GM19239 (cell line): ENCODE measurements around the gene DMD.
"Not testable (repeated sequence)": the region's sequence is repeated elsewhere in the genome, so short reads cannot be mapped to it uniquely, and the experiment has no call there.

ENCODE experiments used
- DNase-seq: peaks from one replicate; pipeline ENCODE4 v3.0.0; 2011; ENCODE audit warnings: low spot score; ENCODE audit not compliant: insufficient read length
- FAIRE-seq: peaks from 2 replicates; lab custom pipeline; 2011; peaks lifted over from hg19 to GRCh38; lab: Jason Lieb, UNC

DMD gene

DNA sequence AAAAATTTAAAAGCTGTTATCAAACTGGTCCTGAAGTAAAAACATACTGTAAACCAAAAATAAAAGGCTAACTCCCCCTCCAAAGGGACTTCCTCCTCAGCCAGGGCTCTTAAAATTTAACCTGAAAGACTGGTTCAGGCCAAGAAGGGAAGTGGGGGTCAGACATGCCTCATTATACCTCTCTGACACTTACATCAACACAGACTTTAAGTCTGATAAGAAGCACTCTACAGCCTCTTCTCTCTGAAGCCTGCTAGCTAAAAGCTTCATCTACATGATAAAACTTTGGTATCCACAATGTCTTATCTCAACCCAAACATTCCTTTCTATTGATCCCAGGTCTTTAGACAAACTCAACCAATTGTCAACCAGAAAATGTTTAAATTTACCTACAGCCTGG lies 682.9 kb downstream of the DMD start:
- FAIRE-seq, DNase-seq: not testable (repeated sequence)

DNA sequence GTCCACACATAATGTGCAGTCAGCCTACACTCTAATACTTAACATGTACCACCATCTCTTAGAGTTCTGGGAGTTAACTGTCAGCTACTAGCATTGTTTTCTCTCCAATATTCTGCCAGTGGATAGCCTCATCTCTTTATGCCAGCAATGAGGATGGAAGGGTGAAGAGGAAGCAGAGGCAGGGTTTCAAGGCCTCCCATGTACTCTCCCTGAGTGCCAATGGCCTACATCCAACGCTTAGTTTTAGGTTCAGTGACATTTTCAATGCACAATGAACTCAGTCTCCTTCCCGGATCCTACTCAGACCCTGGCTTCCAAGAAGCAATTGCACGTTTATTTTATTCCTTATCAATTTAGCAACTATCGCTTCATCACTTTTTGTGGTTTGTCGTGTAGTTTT lies 686.1 kb downstream of the DMD start:
- FAIRE-seq (no peak), DNase-seq (no peak)

GRCh38 chrX:32524385-32524784 lies 687.0 kb downstream of the DMD start:
- FAIRE-seq (peak; percentile 14), DNase-seq (no peak)

GRCh38 chrX:32520789-32521188 lies 690.6 kb downstream of the DMD start:
- FAIRE-seq: no peak
- no peak for DNase-seq

DNA sequence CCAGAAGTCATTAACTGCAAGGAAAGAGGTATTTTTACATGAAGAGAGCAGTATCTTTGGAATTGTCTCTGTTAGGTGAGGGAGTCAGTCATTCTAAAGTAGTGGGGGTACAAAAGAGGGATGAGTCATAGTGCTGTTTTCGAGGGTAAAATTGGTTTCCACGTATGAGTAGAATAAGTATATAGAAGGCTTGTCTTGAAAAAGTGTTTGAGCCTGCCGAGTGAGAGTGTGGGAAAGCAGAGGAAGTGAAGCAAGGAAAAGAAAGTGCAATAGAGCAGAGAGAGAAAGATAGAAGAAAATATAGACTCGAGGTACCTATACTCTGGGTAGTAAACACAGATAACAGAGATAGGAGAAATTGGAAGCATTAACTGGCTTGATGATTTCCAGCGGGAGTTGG lies 696.4 kb downstream of the DMD start:
- no peak for DNase-seq
- no peak for FAIRE-seq

GRCh38 chrX:32501606-32502005 lies 709.7 kb downstream of the DMD start:
- no peak for DNase-seq
- no peak for FAIRE-seq

DNA sequence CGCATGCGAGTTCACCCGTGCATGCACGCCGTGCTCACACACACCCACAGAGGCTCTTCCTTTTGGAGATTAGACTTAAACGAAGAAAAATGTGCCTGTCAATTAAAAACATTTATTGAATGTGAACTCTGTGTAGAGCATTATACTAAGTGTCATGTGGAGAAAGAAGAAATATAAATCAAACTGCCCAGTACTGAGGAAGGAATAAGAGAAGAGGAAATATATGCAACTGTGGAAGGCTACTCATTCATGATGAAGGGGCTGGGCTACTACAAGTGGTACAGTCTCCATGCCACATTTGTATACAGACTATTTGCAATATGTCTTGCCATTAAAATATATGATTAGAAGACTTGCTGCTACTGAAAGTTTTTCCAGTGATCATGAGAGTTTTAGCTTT lies 714.7 kb downstream of the DMD start:
- no peak for DNase-seq
- no peak for FAIRE-seq

GRCh38 chrX:32495855-32496254 lies 715.5 kb downstream of the DMD start:
- DNase-seq (no peak), FAIRE-seq (no peak)

GRCh38 chrX:32489125-32489524 lies 722.2 kb downstream of the DMD start:
- no peak for DNase-seq
- no peak for FAIRE-seq

DNA sequence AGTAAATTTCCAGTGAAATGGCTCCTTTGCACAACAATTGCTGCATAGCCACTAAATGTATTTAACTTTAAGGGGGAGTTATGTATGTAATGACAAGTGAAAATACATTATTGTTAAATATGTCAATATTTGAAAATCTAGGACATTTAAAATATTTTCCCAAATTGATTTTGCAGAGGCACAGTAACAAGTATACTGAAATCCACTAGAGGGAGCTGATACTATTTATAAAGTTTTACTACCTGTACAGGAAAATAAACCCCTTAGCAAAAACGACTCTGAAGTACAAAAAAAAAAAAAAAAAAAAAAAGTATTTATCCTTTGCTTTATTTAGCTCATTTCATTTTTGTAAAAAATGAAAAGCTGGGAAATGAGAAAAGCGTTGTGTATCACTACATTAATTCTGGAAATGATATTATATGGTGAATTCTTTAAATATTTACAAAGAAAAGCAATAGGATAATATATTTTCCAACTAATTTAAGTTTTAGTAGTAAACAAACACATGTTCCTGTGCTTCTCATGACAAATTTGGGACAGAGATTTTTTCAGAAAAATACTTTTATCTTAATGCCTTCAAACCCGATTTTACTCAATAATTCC lies 727.7 kb downstream of the DMD start:
- peak; percentile 18 for FAIRE-seq
- no peak for DNase-seq

GRCh38 chrX:32480019-32480418 lies 731.3 kb downstream of the DMD start:
- FAIRE-seq: no peak
- no peak for DNase-seq

DNA sequence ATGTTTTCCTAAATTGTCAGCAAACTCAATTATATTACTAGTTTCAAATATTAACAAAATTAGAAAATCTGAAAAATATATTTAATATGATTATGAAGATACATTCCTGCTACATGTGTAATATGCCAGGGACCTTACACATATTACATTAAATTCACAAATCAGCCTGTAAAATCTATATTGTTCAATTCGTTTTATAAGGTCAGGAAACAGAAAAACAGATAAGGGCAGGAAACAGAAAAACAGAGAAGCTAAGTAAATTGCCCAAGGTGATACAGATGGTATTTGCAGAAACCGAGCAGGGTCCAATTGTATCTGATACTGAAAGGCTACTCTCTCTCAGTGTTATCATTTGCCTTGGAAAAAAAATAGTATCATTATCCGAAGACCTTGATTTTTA lies 739.0 kb downstream of the DMD start:
- FAIRE-seq: no peak
- DNase-seq: no peak

DNA sequence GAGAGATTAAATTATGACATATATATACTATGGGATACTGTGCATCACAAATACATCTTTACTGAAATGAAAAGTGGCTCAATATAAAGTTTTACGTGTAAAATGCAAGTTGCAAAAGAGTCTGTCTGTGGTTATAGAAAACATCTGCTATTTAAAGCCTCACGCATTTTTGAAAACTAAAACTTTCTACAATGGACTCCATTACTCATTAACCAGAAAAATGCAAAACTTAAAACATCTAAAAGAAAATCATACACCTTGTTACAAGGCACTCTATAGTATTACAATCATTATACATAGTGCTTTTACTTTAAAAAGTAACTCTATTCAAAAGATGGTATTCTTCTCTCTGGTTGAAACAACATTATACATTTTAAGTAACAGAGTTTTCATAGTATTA lies 755.6 kb downstream of the DMD start:
- DNase-seq (no peak), FAIRE-seq (no peak)

- no peak for FAIRE-seq
- no peak for DNase-seq
These were observed 759.2 kb downstream of the DMD start for GRCh38 chrX:32451954-32452695.

DNA sequence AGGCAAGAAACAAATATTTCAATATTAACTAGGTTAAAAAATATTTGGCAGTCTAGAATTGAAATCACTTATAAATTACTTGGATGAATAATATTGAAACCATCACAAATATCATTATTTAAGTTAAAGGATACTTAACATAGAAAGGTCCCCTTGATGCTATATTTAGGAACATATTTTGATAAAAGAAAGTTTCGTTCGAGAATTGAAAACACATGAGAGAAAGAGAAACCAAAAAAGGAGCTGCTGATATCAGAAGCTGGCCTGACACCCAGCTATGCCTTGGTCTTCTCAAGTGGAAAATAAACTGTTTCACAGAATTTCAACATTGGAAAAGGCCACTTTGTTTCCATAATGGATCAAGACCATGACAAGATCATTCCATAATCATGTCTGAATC lies 762.4 kb downstream of the DMD start:
- no peak for FAIRE-seq

DNA sequence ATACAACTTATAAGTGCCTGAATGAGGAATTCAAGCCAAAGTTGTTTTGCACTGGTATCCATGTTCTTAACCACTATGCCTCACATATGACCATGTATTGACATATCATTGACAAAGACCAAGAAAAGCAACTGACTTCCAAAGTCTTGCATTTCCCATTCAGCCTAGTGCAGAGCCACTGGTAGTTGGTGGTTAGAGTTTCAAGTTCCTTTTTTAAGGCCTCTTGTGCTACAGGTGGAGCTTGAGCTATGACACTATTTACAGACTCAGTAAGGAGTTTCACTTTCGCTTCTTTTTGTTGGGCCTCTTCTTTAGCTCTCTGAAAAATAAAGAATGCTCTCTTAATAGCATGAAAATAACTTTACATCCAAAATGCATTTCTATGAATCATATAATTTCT lies 763.0 kb downstream of the DMD start:
- FAIRE-seq (peak; percentile 100), DNase-seq (peak; percentile 1)

More for the DNA sequence above, 762.4 kb downstream of the DMD start:
- DNase-seq: no peak

- no peak for DNase-seq
- FAIRE-seq: peak; percentile 40
These were observed 763.7 kb downstream of the DMD start for GRCh38 chrX:32447640-32448039.

DNA sequence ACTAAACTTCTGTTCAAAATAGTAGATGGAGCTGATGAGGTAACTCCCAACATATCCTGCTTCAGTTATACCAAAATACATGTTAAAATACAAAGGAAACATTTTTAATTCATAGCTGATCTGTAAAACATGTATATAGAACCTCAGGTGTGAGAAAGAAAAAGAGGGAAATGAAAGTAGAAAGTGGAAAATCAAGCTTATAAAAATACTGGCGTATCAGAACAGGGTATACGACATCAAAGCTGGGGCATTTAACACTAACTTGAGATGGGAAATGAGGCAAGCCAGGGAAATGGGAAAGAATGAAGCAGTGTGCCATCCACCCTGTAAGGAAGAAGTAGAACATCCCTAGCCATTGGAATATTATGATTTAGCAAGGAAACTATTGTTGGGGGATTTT lies 767.5 kb downstream of the DMD start:
- peak; percentile 73 for FAIRE-seq

DNA sequence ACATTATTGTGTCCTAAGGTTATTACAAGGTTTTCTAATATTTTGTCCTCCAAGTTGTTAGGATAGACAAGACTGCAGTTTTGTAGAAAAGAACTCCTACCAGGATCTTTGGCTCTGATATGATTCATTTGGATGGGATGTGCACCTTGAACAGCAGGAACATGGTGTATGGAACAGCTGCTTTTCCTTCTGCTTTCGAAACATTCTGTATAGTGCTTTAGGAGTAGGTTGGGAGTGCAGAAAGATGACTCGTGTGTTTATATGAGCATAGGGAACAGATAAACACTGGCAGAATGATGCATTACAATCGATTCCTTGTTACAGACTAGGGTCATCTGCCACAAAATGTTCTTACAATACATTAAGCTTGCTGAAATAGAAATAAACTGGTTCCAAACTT lies 790.1 kb downstream of the DMD start:
- DNase-seq: no peak
- no peak for FAIRE-seq

More for the DNA sequence above, 767.5 kb downstream of the DMD start:
- no peak for DNase-seq

GRCh38 chrX:32408389-32408788 lies 803.0 kb downstream of the DMD start:
- FAIRE-seq: no peak

GRCh38 chrX:32397562-32398216 lies 813.7 kb downstream of the DMD start:
- no peak for DNase-seq
- FAIRE-seq: peak; percentile 8

More at GRCh38 chrX:32408389-32408788, 803.0 kb downstream of the DMD start:
- DNase-seq: no peak
